Naive B cell (primary cell): ENCODE measurements around the gene BIN1. TPM values are rescaled to one million over a fixed set of nuclear protein-coding genes. Genes with fewer than 3 reads are reported as not detected.
"Not testable (repeated sequence)": the region's sequence is repeated elsewhere in the genome, so short reads cannot be mapped to it uniquely, and the experiment has no call there.

ENCODE experiments used
- ATAC-seq, 2 donors: fragments of 150-1000 bp; cut with Tn5 transposase; 2 replicates each; pipeline ENCODE4 v1.10.0; 2021; ENCODE audit warnings: low read depth in 2 of 2, mild to moderate bottlenecking in 2 of 2, moderate library complexity in 2 of 2
- DNase-seq: peaks from one replicate; pipeline ENCODE4 v3.0.0; 2022
- H3K27ac Mint-ChIP-seq, 6 donors: one replicate each; pipeline ENCODE4 v1.8.0; 2020 to 2022; ENCODE audit warnings: mild to moderate bottlenecking in 6 of 6, mixed read lengths in 6 of 6, moderate library complexity in 5 of 6, inconsistent platforms in 2 of 6
- H3K27me3 Mint-ChIP-seq, 3 donors: one replicate each; pipeline ENCODE4 v1.8.0; 2021 to 2022; ENCODE audit warnings: mixed read lengths in 3 of 3, mild to moderate bottlenecking in 1 of 3
- H3K36me3 Mint-ChIP-seq, 2 donors: one replicate each; pipeline ENCODE4 v1.8.0; 2020 to 2022; ENCODE audit warnings: mixed read lengths in 2 of 2, inconsistent platforms in 1 of 2, mild to moderate bottlenecking in 1 of 2
- H3K4me1 Mint-ChIP-seq, 3 donors: one replicate each; pipeline ENCODE4 v1.8.0; 2020 to 2022; ENCODE audit warnings: mixed read lengths in 3 of 3, inconsistent platforms in 1 of 3, mild to moderate bottlenecking in 1 of 3, moderate library complexity in 1 of 3
- H3K4me3 Mint-ChIP-seq, 8 donors: one replicate each; pipeline ENCODE4 v1.8.0; 2020 to 2022; ENCODE audit warnings: mild to moderate bottlenecking in 8 of 8, mixed read lengths in 8 of 8, moderate library complexity in 8 of 8, inconsistent platforms in 2 of 8
- H3K9me3 Mint-ChIP-seq, 7 donors: one replicate each; pipeline ENCODE4 v1.8.0; 2020 to 2022; ENCODE audit warnings: mixed read lengths in 7 of 7, mild to moderate bottlenecking in 5 of 7, inconsistent platforms in 2 of 7, moderate library complexity in 1 of 7
- polyA plus RNA-seq, 6 donors: library from polyadenylated mRNA; unstranded; fragments of 300-500 nt; fragmentation: Illumina TruSeq; gene quantifications; one replicate each; pipeline ENCODE4 v1.2.3, GENCODE V29; 2021; ENCODE audit warnings: low read depth in 6 of 6

The BIN1 gene
- polyA plus RNA-seq, 6 donors from 2014 or later = 103 to 150 (median 124) TPM

GRCh38 chr2:127043367-127044164 is 63.4 kb downstream of the BIN1 start:
- Mint-ChIP-seq H3K27me3 (peaks cover 0 to under 1% (median 0%) of the 10 kb centered on the region in 3 donors), H3K36me3 (no peaks in the 10 kb centered on the region), H3K27ac (no peak overlapping the region), H3K4me3 (no peak overlapping the region), H3K9me3 (peaks cover 0 to 4% (median 0%) of the 10 kb centered on the region in 7 donors), H3K4me1 (peaks cover 0 to 5% (median 2%) of the 10 kb centered on the region in 3 donors)
- DNase-seq = no peak
- ATAC-seq = no peak

- no peak overlapping the region for H3K4me3 Mint-ChIP-seq
- ATAC-seq = no peak
- peaks cover 0 to 6% (median 0%) of the 10 kb centered on the region in 3 donors for H3K27me3 Mint-ChIP-seq
- no peak for DNase-seq
- no peak overlapping the region for H3K27ac Mint-ChIP-seq
- H3K9me3 Mint-ChIP-seq = peaks cover 0 to under 1% (median 0%) of the 10 kb centered on the region in 7 donors
- H3K4me1 Mint-ChIP-seq = peaks cover 0 to 2% (median 1%) of the 10 kb centered on the region in 3 donors
- no peaks in the 10 kb centered on the region for H3K36me3 Mint-ChIP-seq
Measured at GRCh38 chr2:127041259-127041970, 65.5 kb downstream of the BIN1 start.

- no peak for DNase-seq
- Mint-ChIP-seq H3K27ac (peak overlapping the region in 1 of 6 donors; percentile 47), H3K36me3 (no peaks in the 10 kb centered on the region), H3K9me3 (no peaks in the 10 kb centered on the region), H3K4me1 (peaks cover 0 to 2% (median 0%) of the 10 kb centered on the region in 3 donors), H3K4me3 (no peak overlapping the region), H3K27me3 (peaks cover 0 to 6% (median 0%) of the 10 kb centered on the region in 3 donors)
- no peak for ATAC-seq
Measured at GRCh38 chr2:127040169-127040568, 66.8 kb downstream of the BIN1 start.

- Mint-ChIP-seq H3K9me3 (no peaks in the 10 kb centered on the region), H3K4me1 (peaks cover 0 to 2% (median 0%) of the 10 kb centered on the region in 3 donors), H3K4me3 (no peak overlapping the region), H3K27me3 (peaks cover 0 to 6% (median 0%) of the 10 kb centered on the region in 3 donors), H3K36me3 (no peaks in the 10 kb centered on the region), H3K27ac (no peak overlapping the region)
- no peak for DNase-seq
- ATAC-seq = peak; percentile 35 to 39
Measured at GRCh38 chr2:127039387-127040031, 67.4 kb downstream of the BIN1 start.

GRCh38 chr2:127037476-127037875 is 69.5 kb downstream of the BIN1 start:
- Mint-ChIP-seq H3K4me1 (peaks cover 0 to 2% (median 0%) of the 10 kb centered on the region in 3 donors), H3K36me3 (no peaks in the 10 kb centered on the region), H3K9me3 (no peaks in the 10 kb centered on the region), H3K27ac (peak overlapping the region in 1 of 6 donors; percentile 17), H3K27me3 (peaks cover 0 to 6% (median 0%) of the 10 kb centered on the region in 3 donors), H3K4me3 (no peak overlapping the region)
- DNase-seq = no peak
- ATAC-seq = no peak

GRCh38 chr2:127034883-127035611 is 71.9 kb downstream of the BIN1 start:
- Mint-ChIP-seq H3K27me3 (peaks cover 2 to 22% (median 5%) of the 10 kb centered on the region in 3 donors), H3K27ac (no peak overlapping the region), H3K4me3 (no peak overlapping the region), H3K36me3 (no peaks in the 10 kb centered on the region), H3K4me1 (peaks cover 0 to 2% (median 0%) of the 10 kb centered on the region in 3 donors), H3K9me3 (no peaks in the 10 kb centered on the region)
- DNase-seq (no peak), ATAC-seq (no peak)

GRCh38 chr2:127034051-127034450 is 72.9 kb downstream of the BIN1 start:
- Mint-ChIP-seq H3K36me3 (no peaks in the 10 kb centered on the region), H3K27me3 (peaks cover 10 to 29% (median 11%) of the 10 kb centered on the region in 3 donors), H3K4me1 (peaks cover 0 to 2% (median 0%) of the 10 kb centered on the region in 3 donors), H3K4me3 (no peak overlapping the region), H3K27ac (peak overlapping the region in 1 of 6 donors; percentile 11), H3K9me3 (no peaks in the 10 kb centered on the region)
- no peak for DNase-seq
- ATAC-seq = no peak

- peaks cover 0 to 3% of the 10 kb centered on the region in 2 donors for H3K36me3 Mint-ChIP-seq
- no peak for ATAC-seq
- H3K4me1 Mint-ChIP-seq = no peaks in the 10 kb centered on the region
- H3K27me3 Mint-ChIP-seq = peaks cover 21 to 36% (median 24%) of the 10 kb centered on the region in 3 donors
- DNase-seq = no peak
- H3K4me3 Mint-ChIP-seq = no peak overlapping the region
- H3K9me3 Mint-ChIP-seq = peaks cover 0 to 7% (median 2%) of the 10 kb centered on the region in 7 donors
- H3K27ac Mint-ChIP-seq = no peak overlapping the region
Measured at GRCh38 chr2:127032621-127033020, 74.3 kb downstream of the BIN1 start.

GRCh38 chr2:127029350-127030051 is 77.5 kb downstream of the BIN1 start:
- Mint-ChIP-seq H3K36me3 (peaks cover 0 to 3% of the 10 kb centered on the region in 2 donors), H3K4me3 (no peak overlapping the region), H3K27me3 (peaks cover 36 to 61% (median 46%) of the 10 kb centered on the region in 3 donors), H3K27ac (no peak overlapping the region), H3K4me1 (peaks cover 9 to 15% (median 13%) of the 10 kb centered on the region in 3 donors), H3K9me3 (peaks cover 0 to 7% (median 2%) of the 10 kb centered on the region in 7 donors)
- ATAC-seq = no peak
- DNase-seq = no peak

GRCh38 chr2:127028745-127029144 is 78.2 kb downstream of the BIN1 start:
- H3K9me3 Mint-ChIP-seq, H3K4me3 Mint-ChIP-seq, DNase-seq, ATAC-seq, H3K36me3 Mint-ChIP-seq, H3K27ac Mint-ChIP-seq: not testable (repeated sequence)
- Mint-ChIP-seq H3K4me1 (peaks cover 11 to 17% (median 16%) of the 10 kb centered on the region in 3 donors), H3K27me3 (peaks cover 40 to 68% (median 54%) of the 10 kb centered on the region in 3 donors)

- H3K36me3 Mint-ChIP-seq = peaks cover 0 to 3% of the 10 kb centered on the region in 2 donors
- H3K4me3 Mint-ChIP-seq = no peak overlapping the region
- DNase-seq (no peak), ATAC-seq (no peak)
- no peak overlapping the region for H3K27ac Mint-ChIP-seq
- H3K27me3 Mint-ChIP-seq = peaks cover 43 to 73% (median 63%) of the 10 kb centered on the region in 3 donors
- H3K9me3 Mint-ChIP-seq = peaks cover 3 to 18% (median 10%) of the 10 kb centered on the region in 7 donors
- peaks cover 11 to 17% (median 16%) of the 10 kb centered on the region in 3 donors for H3K4me1 Mint-ChIP-seq
Measured at GRCh38 chr2:127027715-127028114, 79.2 kb downstream of the BIN1 start.
